Measurements from ENCODE around the gene BIN1. TPM values are rescaled to one million over a fixed set of nuclear protein-coding genes. Genes with fewer than 3 reads are reported as not detected.

BIN1 gene
- total RNA-seq, 2 donors from 2014 or later: 84.0 to 110 TPM

DNA sequence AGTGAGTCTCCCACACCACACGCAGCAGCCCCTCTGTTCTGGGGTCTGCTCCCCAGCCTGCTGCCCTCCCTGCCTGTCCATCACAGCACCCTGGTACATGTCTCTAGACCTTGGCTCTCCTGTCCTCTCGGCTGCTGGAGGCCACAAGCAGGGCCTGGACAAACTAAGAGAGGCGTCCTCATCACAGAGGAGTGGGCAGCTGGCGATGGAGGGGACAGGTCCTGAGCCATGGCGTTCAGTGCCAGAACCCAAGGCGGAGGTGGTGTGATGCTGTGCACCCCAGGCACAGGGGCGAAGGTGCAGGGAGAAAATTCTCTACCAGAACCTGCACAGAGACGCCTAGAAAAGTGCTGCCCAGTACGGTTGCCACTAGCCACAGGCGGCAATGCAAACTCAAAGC lies 47.4 kb downstream of the BIN1 start:
- Mint-ChIP-seq H3K9me3 (no peaks in the 10 kb centered on the region), H3K27me3 (no peaks in the 10 kb centered on the region), H3K4me1 (peaks cover 4% of the 10 kb centered on the region), H3K4me3 (no peak overlapping the region), H3K27ac (no peak overlapping the region), H3K36me3 (ENCODE audit: low read depth) (peaks cover 61% of the 10 kb centered on the region)
- no peak for ATAC-seq (replicated peaks)

DNA sequence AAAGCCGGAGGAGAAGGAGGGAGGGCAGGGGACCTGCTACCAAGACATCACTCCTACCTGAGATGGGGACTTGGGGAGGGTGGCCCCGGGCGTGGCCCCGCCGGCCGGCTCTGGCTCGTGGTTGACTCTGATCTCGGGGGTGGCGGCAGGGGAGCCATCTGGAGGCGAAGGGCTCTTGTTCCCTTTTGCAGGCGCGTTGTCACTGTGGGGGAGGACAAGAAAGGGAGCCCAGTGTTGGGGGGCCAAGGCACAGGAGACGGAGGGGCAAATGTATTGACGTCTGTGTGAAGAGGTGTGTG lies 48.1 kb downstream of the BIN1 start:
- H3K36me3 Mint-ChIP-seq (ENCODE audit: low read depth): peaks cover 58% of the 10 kb centered on the region
- H3K4me3 Mint-ChIP-seq: no peak overlapping the region
- ATAC-seq (replicated peaks): no peak

DNA sequence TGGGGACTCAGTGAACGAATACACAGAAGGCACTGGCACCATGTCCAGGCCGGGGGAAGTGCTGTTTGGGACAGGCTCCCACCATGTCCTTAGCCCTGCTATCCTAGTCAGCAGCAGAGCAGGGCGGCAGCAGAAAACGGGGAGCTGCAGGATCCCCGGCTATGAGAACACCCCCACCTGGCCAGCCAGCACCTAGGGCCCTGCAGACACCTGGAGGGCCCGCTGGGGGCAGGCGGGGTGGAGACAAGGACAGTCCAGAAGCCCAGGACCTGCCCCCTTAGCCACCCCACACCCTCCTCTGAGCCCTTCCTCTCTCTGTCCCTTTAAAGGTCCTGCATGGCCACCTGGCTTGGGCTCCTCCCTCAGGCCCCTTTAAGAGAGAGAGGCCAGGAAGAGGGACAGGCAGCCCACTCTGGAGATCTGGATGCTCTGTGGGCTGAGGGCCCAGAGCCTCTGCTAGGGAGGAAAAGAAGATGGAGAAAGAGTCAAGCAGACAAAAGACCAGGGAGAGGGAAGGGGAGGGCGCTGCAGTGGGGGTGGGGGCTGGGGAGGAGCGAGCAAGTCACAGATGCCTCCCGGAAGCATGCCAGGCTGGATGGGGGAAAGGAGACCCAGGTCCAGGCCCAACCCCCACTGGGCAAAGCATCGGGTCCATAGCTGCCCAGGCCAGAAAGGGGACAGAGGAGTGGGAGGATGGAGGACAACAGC lies 48.6 kb downstream of the BIN1 start:
- no peak for ATAC-seq (replicated peaks)
- H3K36me3 Mint-ChIP-seq (ENCODE audit: low read depth): peaks cover 57% of the 10 kb centered on the region
- H3K4me1 Mint-ChIP-seq: peaks cover 4% of the 10 kb centered on the region
- no peaks in the 10 kb centered on the region for H3K27me3 Mint-ChIP-seq
- H3K9me3 Mint-ChIP-seq: no peaks in the 10 kb centered on the region
- H3K4me3 Mint-ChIP-seq: no peak overlapping the region
- peak overlapping the region; percentile 41 for H3K27ac Mint-ChIP-seq

More for the DNA sequence above, 48.1 kb downstream of the BIN1 start:
- H3K9me3 Mint-ChIP-seq: no peaks in the 10 kb centered on the region
- H3K27ac Mint-ChIP-seq: peak overlapping the region; percentile 41
- H3K27me3 Mint-ChIP-seq: no peaks in the 10 kb centered on the region
- H3K4me1 Mint-ChIP-seq: peaks cover 4% of the 10 kb centered on the region

GRCh38 chr2:127057371-127058245 lies 49.3 kb downstream of the BIN1 start:
- Mint-ChIP-seq H3K4me3 (no peak overlapping the region), H3K4me1 (peaks cover 4% of the 10 kb centered on the region), H3K36me3 (ENCODE audit: low read depth) (peaks cover 49% of the 10 kb centered on the region), H3K27ac (peak overlapping the region; percentile 70), H3K9me3 (no peaks in the 10 kb centered on the region), H3K27me3 (no peaks in the 10 kb centered on the region)
- ATAC-seq (replicated peaks): no peak

DNA sequence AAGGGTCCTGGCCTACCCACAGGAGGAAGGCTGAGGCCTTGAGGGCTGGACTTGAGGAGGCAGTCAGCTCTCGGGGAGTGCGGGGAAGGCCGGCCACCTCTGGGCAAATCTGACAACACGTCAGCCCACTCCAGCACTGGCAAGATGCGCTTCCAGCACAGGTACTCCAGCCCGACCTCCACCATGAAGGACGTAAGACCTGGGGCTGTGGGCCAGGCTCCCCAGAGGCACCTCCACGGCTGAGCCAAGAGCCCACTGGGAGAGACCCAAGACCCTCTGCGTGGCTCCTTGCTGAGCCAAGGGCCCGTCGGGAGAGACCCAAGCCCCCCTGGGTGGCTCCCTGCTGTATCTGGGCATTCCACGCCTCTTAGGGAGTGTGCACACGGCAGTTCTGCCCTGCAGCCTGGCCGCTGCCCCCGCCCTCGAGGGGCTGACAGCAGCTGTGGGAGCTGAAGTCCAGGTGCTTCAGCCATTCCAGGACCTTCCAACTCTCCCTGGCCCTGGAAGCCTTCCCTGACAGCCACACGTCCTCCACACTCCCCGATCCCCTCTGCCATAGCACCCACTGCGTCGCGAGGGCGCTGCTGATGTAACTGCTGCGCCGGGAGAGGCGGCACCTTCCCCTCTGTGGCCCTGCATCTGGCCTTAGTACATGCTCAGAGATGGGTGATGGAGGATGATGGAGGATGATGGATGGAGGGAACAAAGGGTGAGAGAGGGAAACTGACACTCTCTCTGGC lies 50.2 kb downstream of the BIN1 start:
- H3K4me1 Mint-ChIP-seq: peaks cover 4% of the 10 kb centered on the region
- no peak overlapping the region for H3K4me3 Mint-ChIP-seq
- H3K9me3 Mint-ChIP-seq: no peaks in the 10 kb centered on the region
- H3K36me3 Mint-ChIP-seq (ENCODE audit: low read depth): peaks cover 41% of the 10 kb centered on the region
- no peaks in the 10 kb centered on the region for H3K27me3 Mint-ChIP-seq
- no peak for ATAC-seq (replicated peaks)
- peak overlapping the region; percentile 70 for H3K27ac Mint-ChIP-seq

DNA sequence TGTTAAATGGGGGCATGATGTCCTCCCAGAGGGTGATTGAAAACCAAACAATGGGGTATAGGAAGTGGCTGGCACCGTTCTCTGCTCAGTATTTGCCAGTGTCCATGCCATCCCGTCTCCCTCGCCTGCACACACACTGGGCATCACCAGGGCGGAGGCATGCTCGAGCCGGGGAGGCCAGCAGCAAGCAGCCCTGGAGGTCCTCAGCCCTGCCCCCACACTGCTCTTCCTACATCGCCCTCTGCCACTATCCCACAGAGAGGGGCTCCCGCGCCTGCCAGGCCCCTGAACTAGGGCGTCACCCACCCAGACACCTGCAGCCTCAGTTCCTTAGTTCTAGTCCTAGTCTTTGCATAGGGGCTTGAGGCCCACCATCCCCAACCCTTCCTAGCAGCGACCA lies 50.9 kb downstream of the BIN1 start:
- no peaks in the 10 kb centered on the region for H3K9me3 Mint-ChIP-seq
- H3K36me3 Mint-ChIP-seq (ENCODE audit: low read depth): peaks cover 34% of the 10 kb centered on the region
- no peak for ATAC-seq (replicated peaks)
- H3K4me1 Mint-ChIP-seq: peaks cover 4% of the 10 kb centered on the region
- no peak overlapping the region for H3K4me3 Mint-ChIP-seq
- no peaks in the 10 kb centered on the region for H3K27me3 Mint-ChIP-seq
- no peak overlapping the region for H3K27ac Mint-ChIP-seq

DNA sequence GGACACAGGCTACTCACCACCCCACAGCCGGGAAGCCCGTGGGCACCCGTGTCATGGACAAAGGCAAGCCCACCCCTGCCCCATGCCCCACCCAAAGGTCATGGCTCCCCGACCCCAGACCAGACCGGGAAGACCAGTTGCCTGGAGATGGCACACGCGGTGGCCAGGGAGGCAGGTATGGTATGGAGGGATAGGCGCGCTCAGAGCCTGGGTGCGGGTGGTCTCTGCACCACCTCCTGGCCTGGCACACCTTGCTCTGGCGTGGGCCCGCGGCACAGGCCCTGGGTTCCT lies 51.2 kb downstream of the BIN1 start:
- H3K36me3 Mint-ChIP-seq (ENCODE audit: low read depth): peaks cover 32% of the 10 kb centered on the region
- H3K4me1 Mint-ChIP-seq: peaks cover 4% of the 10 kb centered on the region
- no peak for ATAC-seq (replicated peaks)
- H3K27me3 Mint-ChIP-seq: no peaks in the 10 kb centered on the region
- no peak overlapping the region for H3K27ac Mint-ChIP-seq
- H3K4me3 Mint-ChIP-seq: no peak overlapping the region
- H3K9me3 Mint-ChIP-seq: no peaks in the 10 kb centered on the region

GRCh38 chr2:127054996-127055785 lies 51.8 kb downstream of the BIN1 start:
- Mint-ChIP-seq H3K4me1 (peaks cover 4% of the 10 kb centered on the region), H3K9me3 (no peaks in the 10 kb centered on the region), H3K27me3 (no peaks in the 10 kb centered on the region), H3K36me3 (ENCODE audit: low read depth) (peaks cover 28% of the 10 kb centered on the region), H3K4me3 (no peak overlapping the region), H3K27ac (no peak overlapping the region)
- no peak for ATAC-seq (replicated peaks)

DNA sequence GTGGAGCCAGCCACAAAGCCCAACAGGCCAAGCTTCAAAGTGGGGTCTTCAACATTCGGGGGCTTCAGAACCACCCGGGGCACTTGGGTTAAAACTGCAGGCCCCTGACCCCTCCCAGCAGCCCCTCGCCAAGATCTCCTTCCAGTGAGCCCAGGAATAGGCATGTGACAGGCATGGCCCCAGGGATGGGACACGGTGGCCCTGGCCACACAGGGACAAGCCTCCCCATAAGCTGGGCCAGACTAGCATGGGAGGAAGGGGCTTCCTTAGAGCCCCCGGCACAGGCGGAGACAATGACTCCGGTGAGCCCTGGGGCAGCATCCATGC lies 52.4 kb downstream of the BIN1 start:
- H3K9me3 Mint-ChIP-seq: no peaks in the 10 kb centered on the region
- no peak for ATAC-seq (replicated peaks)
- no peak overlapping the region for H3K4me3 Mint-ChIP-seq
- peaks cover 4% of the 10 kb centered on the region for H3K4me1 Mint-ChIP-seq
- no peak overlapping the region for H3K27ac Mint-ChIP-seq
- peaks cover 33% of the 10 kb centered on the region for H3K36me3 Mint-ChIP-seq (ENCODE audit: low read depth)
- no peaks in the 10 kb centered on the region for H3K27me3 Mint-ChIP-seq

DNA sequence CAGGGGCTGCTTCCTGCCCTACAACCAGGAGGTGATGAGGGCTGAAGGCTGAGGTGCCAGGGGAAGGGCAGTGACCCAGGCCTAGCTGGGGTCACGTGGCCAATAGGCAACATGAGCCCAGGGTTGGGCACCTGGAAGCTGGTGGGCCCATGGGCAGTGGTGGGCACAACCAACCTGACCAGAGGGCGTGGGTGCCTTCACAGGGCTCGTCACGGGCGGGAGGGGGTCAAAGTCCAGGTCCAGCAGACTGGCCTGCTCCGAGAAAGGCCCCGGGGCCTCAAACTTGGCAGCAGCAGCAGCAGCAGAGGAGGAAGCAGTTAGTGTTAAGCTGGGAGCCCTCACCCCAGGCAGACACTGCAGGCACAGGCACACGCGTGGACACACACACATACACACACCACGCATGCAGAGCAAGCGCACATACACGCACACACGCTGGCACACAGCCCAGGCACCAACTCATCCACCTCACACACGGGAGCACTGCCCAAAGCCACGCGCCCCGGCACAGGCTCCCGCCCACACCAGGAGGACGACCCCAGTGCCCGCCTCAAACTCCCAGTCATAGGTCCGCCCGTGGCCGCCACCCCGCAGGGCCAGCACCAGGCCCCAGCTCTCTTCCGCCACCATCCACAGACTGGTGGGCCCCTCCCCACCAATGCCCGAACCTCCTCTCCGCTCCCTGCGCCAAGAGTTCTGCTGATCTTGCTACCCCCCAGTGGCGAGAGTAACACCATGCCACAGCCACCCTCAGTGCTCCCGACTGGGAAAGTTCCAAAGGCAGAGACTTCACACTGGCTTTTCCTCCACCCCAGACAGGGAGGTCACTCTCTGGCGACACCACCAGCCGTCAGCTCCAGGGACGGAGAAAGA lies 53.0 kb downstream of the BIN1 start:
- no peak overlapping the region for H3K27ac Mint-ChIP-seq
- no peak overlapping the region for H3K4me3 Mint-ChIP-seq
- ATAC-seq (replicated peaks): no peak
- no peaks in the 10 kb centered on the region for H3K9me3 Mint-ChIP-seq
- H3K4me1 Mint-ChIP-seq: peaks cover 4% of the 10 kb centered on the region
- peaks cover 32% of the 10 kb centered on the region for H3K36me3 Mint-ChIP-seq (ENCODE audit: low read depth)
- no peaks in the 10 kb centered on the region for H3K27me3 Mint-ChIP-seq

- H3K27ac Mint-ChIP-seq: peak overlapping the region; percentile 17
Measured at GRCh38 chr2:127052771-127053691, 53.9 kb downstream of the BIN1 start.

DNA sequence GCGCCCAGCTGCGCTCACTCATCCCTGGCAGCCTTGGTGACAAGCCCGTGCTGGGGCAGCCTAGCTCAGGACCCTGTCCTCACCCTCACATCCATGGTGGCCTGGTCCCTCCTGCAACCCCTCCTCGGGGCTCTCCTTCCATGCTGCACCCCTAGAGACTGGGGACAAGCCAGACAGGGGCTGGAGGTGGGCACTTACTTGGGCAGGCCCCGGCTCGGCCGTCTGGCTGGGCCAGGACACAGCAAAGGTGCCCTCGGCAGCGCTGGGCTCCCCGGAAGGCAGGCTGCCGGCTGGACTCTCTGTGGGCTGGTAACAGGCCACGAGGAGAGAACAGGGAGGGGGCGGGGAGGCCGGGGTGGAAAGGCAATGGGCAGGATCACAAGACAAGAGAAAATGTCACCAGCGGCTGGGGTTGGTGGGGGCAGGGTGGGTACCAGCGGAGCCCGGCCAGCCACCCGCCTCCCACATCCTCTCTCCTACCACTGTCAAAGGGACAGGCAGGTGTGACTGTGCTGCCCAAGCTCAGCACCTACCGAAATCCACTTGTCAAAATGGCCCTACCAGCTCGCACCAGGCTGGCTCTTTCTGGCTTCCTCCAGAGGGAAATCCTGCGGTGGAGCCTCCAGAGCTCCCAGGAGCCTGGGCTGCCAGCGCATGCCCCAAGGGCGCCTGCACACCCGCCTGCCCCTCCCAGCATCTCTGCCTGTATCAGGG lies 54.7 kb downstream of the BIN1 start:
- no peaks in the 10 kb centered on the region for H3K9me3 Mint-ChIP-seq
- H3K36me3 Mint-ChIP-seq (ENCODE audit: low read depth): peaks cover 34% of the 10 kb centered on the region
- H3K27me3 Mint-ChIP-seq: no peaks in the 10 kb centered on the region
- ATAC-seq (replicated peaks): no peak
- H3K27ac Mint-ChIP-seq: peak overlapping the region; percentile 17
- peaks cover 4% of the 10 kb centered on the region for H3K4me1 Mint-ChIP-seq
- no peak overlapping the region for H3K4me3 Mint-ChIP-seq

More at GRCh38 chr2:127052771-127053691, 53.9 kb downstream of the BIN1 start:
- no peaks in the 10 kb centered on the region for H3K9me3 Mint-ChIP-seq
- H3K4me1 Mint-ChIP-seq: peaks cover 4% of the 10 kb centered on the region
- peaks cover 33% of the 10 kb centered on the region for H3K36me3 Mint-ChIP-seq (ENCODE audit: low read depth)
- no peak overlapping the region for H3K4me3 Mint-ChIP-seq
- ATAC-seq (replicated peaks): no peak
- H3K27me3 Mint-ChIP-seq: no peaks in the 10 kb centered on the region
